ENCODE results near the gene ZDHHC14. TPM values are rescaled to one million over a fixed set of nuclear protein-coding genes. Genes with fewer than 3 reads are reported as not detected.
A peak's percentile ranks its signal among the peaks of the same experiment; 100 is the strongest.

ZDHHC14 gene
- total RNA-seq, 4 donors from 2014 or later = 7.3 to 14.4 (median 8.1) TPM

DNA sequence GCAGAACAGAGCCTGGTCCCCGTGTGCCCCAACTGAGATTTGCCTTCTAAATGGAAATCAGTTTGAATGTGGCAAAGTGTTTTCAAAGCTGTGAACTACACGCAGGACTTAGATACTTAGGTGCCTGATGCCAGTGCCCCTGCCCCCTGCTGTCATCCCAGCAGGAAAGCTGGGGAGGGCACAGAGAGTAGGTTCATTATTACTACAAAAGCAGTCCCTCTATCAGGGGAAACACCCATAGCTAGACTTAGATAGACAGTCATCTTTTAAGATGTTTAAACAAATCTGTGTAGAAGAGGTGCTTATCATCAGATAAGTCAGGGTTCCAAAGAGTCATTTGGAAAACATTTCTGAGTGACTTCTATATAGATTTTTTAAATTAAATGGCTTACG is 287.0 kb downstream of the ZDHHC14 start:
- no peaks in the 10 kb centered on the region for H3K27me3 ChIP-seq
- H3K36me3 ChIP-seq = peaks cover 0 to 10% of the 10 kb centered on the region in 2 donors
- no peak overlapping the region for H3K27ac ChIP-seq
- H3K4me1 ChIP-seq = peaks cover 0 to 27% (median 15%) of the 10 kb centered on the region in 3 donors
- ATAC-seq = no peak
- H3K4me3 ChIP-seq = no peak overlapping the region
- WGBS, 2 donors (ENCODE audit: low coverage in 1 of 2) = 89 to 100% methylated on average over 1 to 2 of the region's 3 CpGs
- no peaks in the 10 kb centered on the region for H3K9me3 ChIP-seq
- no peak for TF ChIP-seq POLR2A (IDR thresholded peaks at IDR 0.05)
- TF ChIP-seq, protein P1, sequence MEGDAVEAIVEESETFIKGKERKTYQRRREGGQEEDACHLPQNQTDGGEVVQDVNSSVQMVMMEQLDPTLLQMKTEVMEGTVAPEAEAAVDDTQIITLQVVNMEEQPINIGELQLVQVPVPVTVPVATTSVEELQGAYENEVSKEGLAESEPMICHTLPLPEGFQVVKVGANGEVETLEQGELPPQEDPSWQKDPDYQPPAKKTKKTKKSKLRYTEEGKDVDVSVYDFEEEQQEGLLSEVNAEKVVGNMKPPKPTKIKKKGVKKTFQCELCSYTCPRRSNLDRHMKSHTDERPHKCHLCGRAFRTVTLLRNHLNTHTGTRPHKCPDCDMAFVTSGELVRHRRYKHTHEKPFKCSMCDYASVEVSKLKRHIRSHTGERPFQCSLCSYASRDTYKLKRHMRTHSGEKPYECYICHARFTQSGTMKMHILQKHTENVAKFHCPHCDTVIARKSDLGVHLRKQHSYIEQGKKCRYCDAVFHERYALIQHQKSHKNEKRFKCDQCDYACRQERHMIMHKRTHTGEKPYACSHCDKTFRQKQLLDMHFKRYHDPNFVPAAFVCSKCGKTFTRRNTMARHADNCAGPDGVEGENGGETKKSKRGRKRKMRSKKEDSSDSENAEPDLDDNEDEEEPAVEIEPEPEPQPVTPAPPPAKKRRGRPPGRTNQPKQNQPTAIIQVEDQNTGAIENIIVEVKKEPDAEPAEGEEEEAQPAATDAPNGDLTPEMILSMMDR (IDR thresholded peaks at IDR 0.05) = no peak
- no peak for TF ChIP-seq EP300 (IDR thresholded peaks at IDR 0.05)

DNA sequence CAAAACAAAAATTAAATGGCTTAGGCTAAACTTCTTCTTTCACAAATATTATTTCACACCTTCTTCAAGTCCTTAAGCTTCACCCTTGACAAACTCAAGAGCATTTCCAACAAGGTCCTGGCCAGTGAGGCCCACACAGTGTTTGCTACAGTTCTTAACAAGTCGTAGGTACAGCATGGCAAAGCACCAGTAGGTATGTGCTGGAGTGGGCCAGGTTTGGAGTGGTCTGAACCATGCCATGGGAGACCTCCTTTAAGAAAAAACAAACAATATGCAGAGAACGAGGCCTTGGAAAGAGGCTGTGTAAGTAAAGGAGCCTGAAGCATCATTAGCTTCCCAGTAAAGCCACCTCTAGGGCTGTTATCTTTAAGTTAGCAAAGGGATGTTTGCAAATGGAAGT is 287.7 kb downstream of the ZDHHC14 start:
- Histone ChIP-seq H3K36me3 (peaks cover 0 to 5% of the 10 kb centered on the region in 2 donors), H3K9me3 (no peaks in the 10 kb centered on the region), H3K4me3 (no peak overlapping the region), H3K27ac (peak overlapping the region in 3 of 4 donors; percentile 57 to 77 (median 74)), H3K4me1 (peaks cover 0 to 27% (median 15%) of the 10 kb centered on the region in 3 donors), H3K27me3 (no peaks in the 10 kb centered on the region)
- 87 to 100% methylated on average over 2 of the region's 2 CpGs for WGBS, 2 donors (ENCODE audit: low coverage in 1 of 2)
- no peak for ATAC-seq
- TF ChIP-seq, protein P1 (IDR thresholded peaks at IDR 0.05) = no peak
- TF ChIP-seq POLR2AphosphoS5 (IDR thresholded peaks at IDR 0.05) (no peak), EP300 (IDR thresholded peaks at IDR 0.05) (no peak), POLR2A (IDR thresholded peaks at IDR 0.05) (no peak)

GRCh38 chr6:157669323-157669722 is 288.3 kb downstream of the ZDHHC14 start:
- H3K4me1 ChIP-seq = peaks cover 0 to 27% (median 15%) of the 10 kb centered on the region in 3 donors
- H3K27me3 ChIP-seq = no peaks in the 10 kb centered on the region
- H3K36me3 ChIP-seq = peaks cover 0 to 5% of the 10 kb centered on the region in 2 donors
- H3K4me3 ChIP-seq = no peak overlapping the region
- WGBS, 2 donors (ENCODE audit: low coverage in 1 of 2) = 72 to 100% methylated on average over 2 to 3 of the region's 3 CpGs
- peak overlapping the region in 3 of 4 donors; percentile 57 to 77 (median 74) for H3K27ac ChIP-seq
- peak; percentile 34 for ATAC-seq
- TF ChIP-seq, protein P1 (IDR thresholded peaks at IDR 0.05) = no peak
- TF ChIP-seq POLR2A (IDR thresholded peaks at IDR 0.05) (no peak), POLR2AphosphoS5 (IDR thresholded peaks at IDR 0.05) (no peak), EP300 (IDR thresholded peaks at IDR 0.05) (no peak)
- H3K9me3 ChIP-seq = no peaks in the 10 kb centered on the region

DNA sequence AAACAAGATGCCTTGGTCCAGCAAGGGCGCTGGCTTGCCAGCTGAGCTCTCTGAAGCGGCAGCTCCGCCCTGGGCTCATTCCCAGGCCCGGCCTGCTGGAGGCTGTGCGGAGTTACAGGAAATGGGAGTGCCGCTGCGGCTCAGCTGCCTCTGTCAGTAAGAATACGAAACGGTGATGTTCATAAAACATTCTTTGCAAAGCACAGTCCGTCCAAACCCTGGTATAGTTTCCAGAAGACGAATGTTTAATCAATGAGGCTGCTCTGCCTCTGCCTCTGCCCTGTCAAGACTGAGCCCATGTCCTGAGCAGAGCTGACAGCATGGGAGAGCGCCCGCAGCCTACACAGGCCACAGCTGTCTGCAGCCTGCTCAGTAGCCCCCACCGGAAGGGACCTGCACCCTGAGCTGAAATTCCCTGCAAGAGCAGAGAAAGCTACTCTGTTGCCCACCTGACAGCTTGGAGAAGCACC is 288.8 kb downstream of the ZDHHC14 start:
- no peaks in the 10 kb centered on the region for H3K27me3 ChIP-seq
- TF ChIP-seq POLR2AphosphoS5 (IDR thresholded peaks at IDR 0.05) (peak; percentile 60), EP300 (IDR thresholded peaks at IDR 0.05) (no peak), POLR2A (IDR thresholded peaks at IDR 0.05) (no peak)
- TF ChIP-seq, protein P1 (IDR thresholded peaks at IDR 0.05) = peak in 3 of 4 experiments; percentile 26 to 46 (median 33)
- peak; percentile 94 for ATAC-seq
- H3K36me3 ChIP-seq = peaks cover 0 to 5% of the 10 kb centered on the region in 2 donors
- H3K27ac ChIP-seq = peak overlapping the region in 3 of 4 donors; percentile 57 to 77 (median 74)
- WGBS, 2 donors (ENCODE audit: low coverage in 1 of 2) = 8% methylated on average over 2 of the region's 14 CpGs; no CpG with 5 or more reads in 1 of the 2 donors
- no peaks in the 10 kb centered on the region for H3K9me3 ChIP-seq
- no peak overlapping the region for H3K4me3 ChIP-seq
- H3K4me1 ChIP-seq = peaks cover 0 to 27% (median 15%) of the 10 kb centered on the region in 3 donors
